GM21528 (cell line): ENCODE results near the gene BECN2.
"Not testable (repeated sequence)": the region's sequence is repeated elsewhere in the genome, so short reads cannot be mapped to it uniquely, and the experiment has no call there.

Source experiments
- ATAC-seq: cut with Tn5 transposase; IDR thresholded peaks from one replicate; pipeline ENCODE4 v1.9.1; 2021; ENCODE audit warnings: mild to moderate bottlenecking, moderate library complexity; ENCODE audit not compliant: unreplicated experiment, low FRiP score

The BECN2 gene

GRCh38 chr1:241976229-241976628 lies 18.7 kb downstream of the BECN2 start:
- no peak for ATAC-seq

GRCh38 chr1:241979071-241979470 lies 21.5 kb downstream of the BECN2 start:
- no peak for ATAC-seq

GRCh38 chr1:241979926-241980325 lies 22.4 kb downstream of the BECN2 start:
- no peak for ATAC-seq

DNA sequence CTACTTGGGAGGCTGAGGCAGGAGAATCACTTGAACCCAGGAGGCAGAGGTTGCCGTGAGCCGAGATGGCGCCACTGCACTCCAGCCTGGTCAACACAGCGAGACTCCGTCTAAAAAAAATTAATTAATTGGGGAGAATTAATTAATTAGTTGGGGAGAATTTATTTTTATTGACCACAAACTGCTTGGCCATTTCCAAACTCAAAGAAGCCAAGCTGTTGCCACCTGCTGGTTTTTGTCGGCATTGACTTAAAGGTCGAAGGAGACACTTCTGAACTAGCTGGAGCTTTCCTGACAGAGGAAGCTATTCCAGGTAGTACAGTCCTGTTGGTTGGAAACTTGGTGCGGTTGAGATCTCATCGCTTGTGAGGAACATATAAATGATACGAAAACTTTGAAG lies 28.2 kb downstream of the BECN2 start:
- ATAC-seq, result no peak

- ATAC-seq, result not testable (repeated sequence)
Measured at GRCh38 chr1:241988389-241988930, 30.9 kb downstream of the BECN2 start.

DNA sequence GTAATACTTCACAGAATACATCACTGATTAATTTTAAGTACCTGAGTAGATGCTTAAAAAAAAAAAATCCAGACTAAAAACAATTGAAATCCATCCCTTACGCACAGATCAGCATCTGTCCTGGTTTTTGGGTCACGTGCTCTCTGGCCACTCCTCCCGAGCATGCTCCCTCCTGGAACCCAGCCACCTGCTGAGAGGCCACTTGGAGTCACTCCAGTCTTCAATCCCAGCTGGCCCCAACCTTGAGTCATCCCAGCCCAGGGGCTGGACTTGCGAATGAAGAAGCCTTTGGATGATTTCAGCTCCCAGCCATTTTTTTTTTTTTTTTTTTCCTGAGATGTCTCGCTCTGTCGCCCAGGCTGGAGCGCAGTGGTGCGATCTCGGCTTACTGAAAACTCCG lies 32.5 kb downstream of the BECN2 start:
- no peak for ATAC-seq

DNA sequence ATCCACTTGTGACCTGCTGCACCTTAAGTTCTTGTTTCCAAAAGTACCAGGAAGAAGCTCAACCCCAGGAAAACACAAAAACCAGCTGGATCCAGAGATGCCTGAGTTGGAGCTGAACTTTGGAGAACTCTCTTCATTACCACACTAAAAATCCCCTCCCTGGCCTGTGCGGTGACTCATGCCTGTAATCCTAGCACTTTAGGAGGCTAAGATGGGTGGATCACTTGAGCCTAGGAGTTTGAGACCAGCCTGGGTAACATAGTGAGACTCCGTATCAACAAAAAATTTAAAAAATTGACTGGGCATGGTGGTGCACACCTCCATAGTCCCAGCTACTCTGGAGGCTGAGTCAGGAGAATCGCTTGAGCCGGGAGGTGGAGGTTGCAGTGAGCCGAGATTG lies 35.2 kb downstream of the BECN2 start:
- no peak for ATAC-seq

DNA sequence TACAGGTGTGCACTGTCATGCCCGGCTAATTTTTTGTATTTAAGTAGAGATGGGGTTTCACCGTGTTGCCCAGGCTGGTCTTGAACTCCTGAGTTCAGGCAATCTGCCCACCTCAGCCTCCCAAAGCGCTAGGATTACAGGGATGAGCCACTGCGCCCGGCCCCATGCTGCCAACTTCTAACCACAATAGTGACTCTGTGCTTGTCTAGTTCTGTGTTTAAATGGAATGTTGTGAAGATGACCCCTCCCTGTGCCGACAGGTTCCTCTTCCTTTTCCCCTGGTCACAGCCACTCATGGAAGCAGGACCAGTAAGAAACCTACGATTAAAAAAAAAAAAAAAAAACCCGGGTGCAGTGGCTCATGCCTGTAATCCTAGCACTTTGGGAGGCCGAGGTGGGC lies 36.6 kb downstream of the BECN2 start:
- no peak for ATAC-seq

GRCh38 chr1:241997401-241997998 lies 39.9 kb downstream of the BECN2 start:
- no peak for ATAC-seq

- peak; percentile 77 for ATAC-seq
Measured at GRCh38 chr1:241998412-241998921, 40.9 kb downstream of the BECN2 start.

- ATAC-seq, result no peak
Measured at GRCh38 chr1:241999026-241999425, 41.5 kb downstream of the BECN2 start, which contains the start of gene MAP1LC3C. MAP1LC3C (minus strand) TSS chr1:241999098; CDS start chr1:241999008, 90 bp downstream.

DNA sequence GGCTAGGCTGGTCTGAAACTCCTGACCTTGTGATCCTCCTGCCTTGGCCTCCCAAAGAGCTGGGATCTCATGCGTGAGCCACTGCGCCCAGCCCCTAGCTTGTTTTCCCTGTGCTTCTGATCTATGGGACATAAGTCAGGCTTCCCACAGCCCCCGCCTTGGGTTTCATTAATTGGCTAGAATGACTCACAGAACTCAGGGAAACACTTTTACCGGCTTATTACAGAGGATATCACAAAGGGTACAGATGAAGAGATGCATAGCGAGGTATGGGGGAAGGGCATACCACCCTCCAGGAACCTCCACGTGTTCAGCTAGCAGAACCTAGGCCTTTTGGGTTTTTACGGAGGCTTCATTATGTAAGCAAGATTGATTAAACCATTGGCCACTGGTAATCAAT lies 42.9 kb downstream of the BECN2 start:
- no peak for ATAC-seq

DNA sequence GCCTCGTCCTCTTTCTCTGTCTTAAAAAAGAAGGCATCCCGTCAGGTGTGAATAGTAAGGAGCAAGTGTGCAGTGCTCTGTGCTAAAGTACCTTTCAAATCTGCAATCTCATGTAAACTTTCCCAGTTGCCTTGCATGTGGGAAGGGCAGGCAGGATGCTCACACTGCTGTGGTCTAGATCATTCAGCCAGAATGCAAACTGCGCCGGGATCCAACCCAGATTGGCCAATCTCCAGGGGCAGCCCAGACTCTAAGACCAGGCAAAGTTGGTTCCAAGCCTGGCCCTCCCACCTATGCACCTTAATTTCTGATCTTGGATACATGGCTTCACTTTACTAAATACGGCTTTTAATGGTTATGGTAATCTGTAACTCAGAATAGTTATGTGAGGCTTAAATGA lies 44.5 kb downstream of the BECN2 start:
- no peak for ATAC-seq

DNA sequence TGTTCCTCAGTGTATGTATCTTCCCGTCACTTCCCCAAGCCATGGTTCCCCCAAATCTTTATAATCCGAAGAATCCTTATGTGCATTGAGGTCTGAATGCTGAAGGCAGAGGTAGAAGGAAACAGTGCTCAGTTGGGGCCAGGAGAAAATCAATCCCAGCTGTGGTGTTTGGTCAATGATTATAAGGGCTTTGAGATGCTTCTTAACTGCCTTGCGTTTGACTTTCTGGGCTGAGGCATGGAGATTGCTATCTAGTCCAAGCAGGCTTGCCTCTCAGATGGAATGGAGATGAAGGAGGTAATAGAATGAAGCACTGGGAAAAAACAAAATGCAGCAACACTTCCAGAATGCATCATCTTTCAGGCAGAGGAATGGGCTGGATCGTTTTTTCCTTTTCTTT lies 44.9 kb downstream of the BECN2 start:
- no peak for ATAC-seq

GRCh38 chr1:242004751-242005495 lies 47.4 kb downstream of the BECN2 start:
- no peak for ATAC-seq

GRCh38 chr1:242005866-242006535 lies 48.4 kb downstream of the BECN2 start:
- no peak for ATAC-seq

DNA sequence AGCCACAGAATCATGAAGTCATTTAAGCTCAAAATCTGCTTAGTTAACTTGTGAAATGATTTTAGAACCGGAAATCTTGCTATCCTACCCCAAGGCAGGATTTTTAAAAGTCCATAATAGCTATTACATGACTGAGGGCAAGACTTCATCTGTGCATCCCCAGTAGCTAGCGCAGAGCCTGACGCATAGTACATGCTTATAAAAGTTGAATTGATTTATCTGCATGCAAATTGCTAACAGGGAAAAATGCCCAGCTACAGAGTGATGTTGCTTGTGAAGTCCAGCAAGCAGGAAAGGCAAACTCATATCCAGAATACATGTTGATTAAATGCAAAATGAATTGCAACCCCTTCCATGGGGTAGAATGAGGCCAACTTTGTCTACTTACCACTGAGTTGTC lies 49.4 kb downstream of the BECN2 start:
- ATAC-seq, result no peak
